Stimulated activated CD4-positive, alpha-beta T cell treated with anti-CD3 and anti-CD28 coated beads, Interleukin-4, amount 100 ng/mL, for 48 hours (primary cell): ENCODE results near the gene CUX1.

Experiments
- DNase-seq, 2 donors: peaks; one replicate each; pipeline ENCODE4 v3.0.0-alpha.2; 2020; ENCODE audit warnings: low read depth in 2 of 2

The CUX1 gene

DNA sequence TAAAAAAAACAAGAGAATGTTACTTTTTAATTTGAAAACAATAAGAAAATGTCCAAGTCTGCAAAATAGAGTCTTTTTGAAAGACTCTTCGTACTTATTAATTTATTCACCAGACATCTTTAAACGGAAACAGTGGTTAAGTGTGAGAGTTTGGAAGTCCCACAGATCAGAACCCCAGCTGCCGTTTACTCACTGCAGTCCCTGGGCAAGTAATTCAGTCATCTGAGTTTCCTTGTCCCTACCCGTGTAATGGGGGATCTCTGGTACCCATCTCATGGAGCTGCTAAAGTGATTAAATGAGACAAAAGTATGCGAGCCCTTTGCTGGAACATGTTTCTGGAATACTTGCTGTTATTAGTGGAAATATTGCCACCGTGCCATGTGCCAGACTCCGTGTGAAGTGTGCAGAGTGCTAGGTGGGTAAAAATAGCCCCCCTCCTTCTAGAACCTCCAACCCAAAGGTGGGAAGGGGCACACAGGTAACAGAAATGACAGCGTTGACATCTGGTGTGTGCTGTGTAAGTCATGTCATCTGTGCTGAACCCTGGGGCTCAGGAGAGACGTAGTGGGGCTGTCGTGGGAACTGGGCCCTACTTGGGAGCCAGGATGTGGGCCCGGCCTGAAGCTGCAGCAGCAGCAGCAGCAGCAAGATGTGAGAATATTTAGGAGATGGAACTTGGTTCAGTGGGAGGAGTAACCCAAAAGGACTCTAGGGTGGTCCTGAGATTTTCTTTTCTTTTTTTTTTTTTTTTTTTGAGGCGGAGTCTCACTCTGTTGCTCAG, 140.5 kb downstream of the CUX1 start:
- no peak for DNase-seq

DNA sequence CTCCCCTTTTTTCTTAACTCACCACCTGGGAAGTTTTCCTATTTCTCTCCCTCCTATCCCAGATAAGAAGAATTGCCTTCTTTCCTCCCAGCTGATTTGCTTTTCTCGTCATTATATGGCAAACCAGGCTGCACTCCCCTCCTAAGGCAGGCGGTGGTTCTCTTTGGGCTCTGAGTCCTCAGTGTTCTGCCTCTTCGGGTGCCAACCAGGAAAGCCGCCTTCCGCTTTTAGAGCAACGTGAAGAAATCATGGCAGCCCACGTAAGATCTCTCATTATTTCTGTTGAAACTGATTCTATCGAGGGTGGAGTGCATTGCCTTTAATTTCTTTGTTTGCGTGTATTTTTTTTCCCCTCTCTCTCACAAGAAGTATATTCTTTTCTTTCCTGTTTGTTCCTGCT, 141.9 kb downstream of the CUX1 start:
- no peak for DNase-seq

DNA sequence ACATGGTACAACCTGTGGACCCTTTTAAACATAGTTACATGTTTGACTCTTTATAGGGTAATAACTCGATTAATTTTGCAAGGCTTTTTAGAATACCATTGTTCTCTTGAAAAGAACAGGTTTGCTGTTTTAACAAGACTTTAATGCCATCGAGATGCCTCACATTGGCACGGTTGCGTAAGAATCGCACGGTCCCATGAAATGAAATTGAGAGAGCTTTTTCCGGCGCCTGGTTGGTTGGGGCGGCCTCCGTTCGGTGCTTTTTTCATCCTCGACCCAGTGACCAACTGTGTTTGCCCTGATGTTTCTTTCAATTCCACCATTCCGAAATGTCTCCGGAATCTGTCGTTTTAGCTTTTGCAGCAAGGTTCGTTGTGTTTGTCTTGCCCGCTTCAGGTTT, 142.4 kb downstream of the CUX1 start:
- DNase-seq, result no peak

DNA sequence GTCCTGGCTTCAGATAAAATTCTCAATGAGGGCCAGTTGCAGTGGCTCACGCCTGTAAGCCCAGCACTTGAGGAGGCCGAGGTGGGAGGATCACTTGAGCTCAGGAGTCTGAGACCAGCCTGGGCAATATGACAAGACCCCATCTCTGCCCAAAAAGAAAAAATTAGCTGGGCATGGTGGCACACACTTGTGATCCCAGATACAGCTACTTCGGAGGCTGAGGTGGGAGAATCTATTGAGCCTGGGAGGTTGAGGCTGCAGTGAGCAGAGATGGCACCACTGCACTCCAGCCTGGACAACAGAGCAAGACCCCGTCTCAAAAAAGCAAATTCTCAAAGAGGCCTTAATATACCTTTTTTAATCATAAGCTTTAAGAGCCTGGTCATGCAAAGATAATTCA, 142.9 kb downstream of the CUX1 start:
- DNase-seq, result no peak

DNA sequence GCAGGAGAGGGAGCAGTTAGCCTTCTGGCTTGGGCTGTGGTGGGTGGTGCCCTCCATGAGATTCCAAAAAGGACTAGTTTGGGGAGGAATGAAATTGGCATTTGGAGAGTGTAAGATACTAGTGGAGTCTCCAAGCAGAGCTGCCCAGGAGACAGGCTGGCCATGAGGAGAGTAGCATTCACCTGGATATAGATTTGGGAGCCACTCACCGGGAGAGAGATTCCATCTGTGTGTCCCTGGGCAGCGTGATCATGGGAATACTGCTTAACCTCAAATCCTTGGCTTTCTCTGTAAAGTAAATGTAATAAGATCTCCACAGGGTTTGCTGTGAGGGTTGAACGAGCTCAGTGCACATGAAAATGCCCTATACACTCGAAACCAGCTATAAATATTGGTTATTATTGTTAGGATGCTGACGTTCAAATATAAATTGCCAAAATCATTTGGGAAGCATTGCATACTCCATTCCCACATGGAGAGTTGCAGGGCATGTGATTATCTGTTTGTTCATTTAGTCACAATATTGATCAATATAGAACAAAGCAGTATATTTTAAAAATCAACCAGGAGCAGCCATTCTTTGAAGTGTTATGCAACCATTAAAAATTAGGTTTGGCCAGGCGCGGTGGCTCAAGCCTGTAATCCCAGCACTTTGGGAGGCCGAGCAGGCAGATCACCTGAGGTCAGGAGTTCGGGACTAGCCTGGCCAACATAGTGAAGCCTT, 143.7 kb downstream of the CUX1 start:
- DNase-seq, result no peak

DNA sequence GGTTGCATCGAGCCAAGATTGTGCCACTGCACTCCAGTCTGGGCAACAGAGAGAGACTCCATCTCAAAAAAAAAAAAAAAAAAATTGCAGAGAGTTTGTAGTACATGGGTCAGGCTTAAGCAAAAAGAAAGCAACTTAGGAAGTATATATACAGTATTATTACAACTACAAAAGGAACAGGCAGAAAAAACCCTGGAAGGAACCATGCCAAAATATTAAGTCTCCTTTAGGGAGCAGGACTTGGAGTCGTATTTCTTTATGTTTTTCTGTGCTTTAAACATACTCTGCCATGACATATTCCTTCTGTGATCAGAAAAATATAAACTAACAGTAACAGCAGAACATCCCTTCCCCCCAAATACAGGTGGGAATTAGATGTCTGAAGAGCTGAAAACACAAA, 144.4 kb downstream of the CUX1 start:
- no peak for DNase-seq

DNA sequence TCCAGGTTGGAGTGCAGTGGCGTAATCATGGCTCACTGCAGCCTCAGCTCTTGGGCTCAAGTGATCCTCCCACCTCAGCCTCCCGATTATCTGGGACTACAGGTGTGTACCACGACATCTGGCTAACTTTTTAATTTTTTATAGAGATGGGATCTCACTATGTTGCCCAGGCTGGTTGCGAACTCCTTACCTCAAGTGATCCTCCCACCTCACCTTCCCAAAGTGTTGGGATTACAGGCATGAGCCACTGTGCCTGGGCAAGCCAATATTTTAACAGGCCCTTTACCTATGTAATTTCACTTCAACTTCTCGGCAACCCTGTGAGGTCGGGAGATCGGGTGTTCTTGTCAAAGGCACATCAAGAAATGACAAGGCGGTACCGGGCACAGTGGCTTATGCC, 146.3 kb downstream of the CUX1 start:
- no peak for DNase-seq

DNA sequence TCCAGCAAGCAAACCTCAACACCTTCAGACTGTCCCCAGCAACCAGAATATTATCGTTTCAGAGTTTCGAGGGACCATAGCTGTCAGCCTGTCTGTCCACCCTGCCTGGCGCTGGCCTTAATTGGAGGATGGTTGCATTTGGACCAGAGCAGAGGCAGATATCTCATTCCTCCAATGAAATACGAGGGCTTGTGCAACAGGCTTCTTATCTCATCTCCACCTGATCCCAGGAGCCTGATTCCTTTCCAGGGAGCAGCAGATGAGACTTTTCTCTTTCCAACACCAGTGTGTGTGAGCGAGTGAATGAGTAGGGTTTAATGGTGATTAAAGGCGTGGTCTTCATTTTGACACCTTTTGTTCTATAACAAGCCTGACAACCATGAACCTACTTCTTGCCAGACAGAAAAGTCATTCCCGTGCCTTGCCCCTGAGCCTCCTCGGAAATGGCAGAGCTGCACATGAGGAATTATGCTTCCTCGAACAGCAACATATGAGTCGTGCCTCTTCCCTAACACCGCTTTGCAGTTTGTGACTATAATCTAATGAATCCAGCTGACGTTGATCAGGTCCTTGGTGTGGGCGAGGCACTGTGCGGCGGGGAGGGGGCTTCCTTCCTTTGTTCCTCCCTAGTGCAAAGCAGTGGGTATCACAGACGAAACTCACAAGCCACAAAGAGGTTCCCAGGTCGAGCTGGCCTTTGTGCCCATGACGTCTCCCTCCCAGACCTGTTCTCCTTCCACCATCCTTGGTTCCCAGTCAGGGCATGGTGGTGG, 147.4 kb downstream of the CUX1 start:
- no peak for DNase-seq

DNA sequence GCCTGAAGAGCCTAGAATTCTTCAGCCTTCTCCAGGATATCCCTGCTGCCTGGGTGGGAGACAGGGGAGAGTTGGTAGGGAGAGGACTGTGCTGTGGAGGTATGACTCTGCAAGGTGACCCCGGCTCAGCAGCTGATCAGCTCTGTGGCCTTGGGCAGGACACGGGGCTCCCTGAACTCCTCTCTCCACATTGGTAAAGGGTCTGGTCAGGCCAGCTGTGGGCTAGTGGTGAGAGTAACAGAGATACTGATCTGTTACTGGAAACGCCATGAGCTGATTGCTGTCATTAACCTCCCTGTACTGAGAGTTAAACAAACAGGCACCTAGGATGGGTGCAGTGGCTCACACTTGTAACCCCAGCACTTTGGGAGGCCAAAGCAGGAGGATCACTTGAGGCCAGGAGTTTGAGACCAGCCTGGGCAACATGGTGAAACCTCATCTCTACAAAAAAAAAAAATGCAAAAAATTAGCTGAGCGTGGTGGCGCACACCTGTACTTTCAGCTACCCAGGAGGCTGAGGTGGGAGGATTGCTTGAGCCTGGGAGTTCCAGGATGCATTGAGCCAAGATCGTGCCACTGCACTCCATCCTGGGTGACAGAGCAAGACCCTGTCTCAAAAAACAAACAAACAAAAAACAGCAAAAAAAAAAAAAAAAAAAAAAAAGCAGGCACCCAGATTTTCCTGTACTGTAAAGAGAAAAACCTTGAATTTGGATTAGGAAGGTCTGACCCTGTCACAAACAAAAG, 151.5 kb downstream of the CUX1 start:
- DNase-seq, result no peak

DNA sequence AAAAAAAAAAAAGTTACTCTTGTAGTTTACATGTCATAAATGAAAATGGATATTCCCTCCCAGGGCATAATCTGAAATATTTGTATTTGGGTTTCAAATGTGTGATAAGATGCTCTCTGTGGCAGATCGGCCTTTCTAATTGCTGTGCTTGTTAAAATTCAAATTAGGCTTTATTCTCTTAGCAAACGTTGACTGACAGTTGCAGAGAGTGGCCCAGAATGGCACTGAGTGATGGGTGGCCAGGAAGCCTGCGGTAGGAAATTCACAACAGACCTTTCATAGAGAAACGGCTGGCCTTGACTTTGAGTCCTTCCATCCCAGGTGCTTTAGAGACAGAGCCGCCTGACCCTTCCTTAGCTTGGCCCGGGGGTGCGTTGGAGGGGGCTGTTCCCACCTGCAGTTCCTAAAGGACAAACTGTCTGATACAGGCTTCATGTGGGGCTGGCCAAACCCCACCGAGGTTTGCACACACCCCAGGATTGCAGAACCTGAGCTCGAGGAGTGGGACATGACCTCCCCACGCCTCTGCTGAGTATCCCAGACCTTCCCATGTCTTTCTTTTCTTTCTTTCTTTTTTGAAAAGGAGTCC, 152.7 kb downstream of the CUX1 start:
- DNase-seq, result no peak

DNA sequence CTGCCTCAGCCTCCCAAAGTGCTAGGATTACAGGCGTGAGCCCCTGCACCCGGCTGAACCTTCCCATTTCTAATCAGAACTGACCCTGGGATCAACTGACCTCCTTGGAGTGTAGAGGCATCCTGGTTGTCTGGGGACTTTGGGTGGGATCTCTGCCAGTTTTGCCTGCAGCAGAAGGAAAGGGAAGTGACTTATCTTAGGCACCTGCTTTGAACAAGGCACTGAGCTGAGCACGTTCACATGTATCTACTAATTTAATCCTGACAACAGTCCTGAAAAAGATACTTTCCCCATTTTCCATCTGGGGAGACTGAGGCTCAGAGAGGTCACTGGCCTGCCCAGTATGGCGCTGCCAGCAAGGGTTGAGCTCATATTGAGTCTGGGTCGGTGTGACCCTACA, 153.4 kb downstream of the CUX1 start:
- DNase-seq, result no peak

DNA sequence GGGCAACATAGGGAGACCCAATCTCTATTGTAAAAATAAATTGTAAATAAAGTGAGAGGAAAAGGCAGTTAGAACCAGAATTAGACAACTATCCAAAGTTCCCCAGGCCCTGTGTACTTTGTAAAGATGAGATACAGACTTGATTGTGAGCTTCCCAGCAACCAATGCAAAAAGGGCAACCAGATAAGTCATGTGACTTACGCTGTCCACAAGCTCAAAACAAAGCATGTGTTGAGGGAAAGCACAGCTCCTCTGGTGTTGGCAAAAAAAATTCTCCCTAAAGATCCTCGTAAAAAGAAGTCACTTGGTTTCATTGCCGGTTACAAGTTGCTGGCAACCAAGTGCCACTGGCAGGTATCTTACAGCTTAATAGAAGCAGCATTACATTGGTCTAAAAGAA, 154.0 kb downstream of the CUX1 start:
- no peak for DNase-seq

DNA sequence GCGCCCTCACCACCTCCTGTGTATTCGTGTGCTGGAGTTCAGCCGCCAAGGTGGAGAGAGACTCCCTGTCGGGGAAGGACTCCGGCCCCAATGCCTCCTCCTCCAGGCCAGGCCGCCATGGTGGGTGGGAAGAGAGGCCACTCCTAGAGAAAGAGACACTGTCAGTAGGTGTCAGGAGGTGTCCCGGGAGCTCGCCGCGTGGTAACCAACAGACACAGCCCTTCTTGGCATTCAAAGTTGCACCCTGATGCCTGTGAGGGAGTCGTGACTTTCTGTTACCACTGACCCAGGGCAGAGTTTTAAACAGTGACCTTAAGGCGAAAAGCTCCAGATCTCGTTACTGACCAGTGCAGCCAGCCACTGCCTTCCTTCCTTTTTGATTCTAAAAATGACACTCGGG, 155.2 kb downstream of the CUX1 start:
- DNase-seq, result no peak

DNA sequence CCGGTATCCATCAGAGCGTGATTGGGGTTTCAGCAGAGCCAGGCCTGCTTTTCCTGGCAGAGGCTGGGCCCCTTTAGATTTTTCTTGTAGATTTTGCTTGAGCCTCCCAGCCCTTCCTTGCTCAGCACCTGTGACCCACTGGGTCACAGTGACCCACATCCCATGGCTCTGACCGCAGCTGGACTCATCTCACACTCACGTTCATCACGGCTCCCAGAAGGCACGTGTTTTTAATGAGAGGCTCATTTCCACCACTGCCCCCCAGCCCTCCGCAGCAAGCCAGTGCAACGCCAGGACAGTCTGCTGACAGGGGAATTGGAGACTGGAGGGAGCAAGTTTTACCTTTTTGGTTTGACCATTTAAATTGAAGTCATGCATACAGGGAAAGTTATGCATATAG, 155.7 kb downstream of the CUX1 start:
- no peak for DNase-seq

DNA sequence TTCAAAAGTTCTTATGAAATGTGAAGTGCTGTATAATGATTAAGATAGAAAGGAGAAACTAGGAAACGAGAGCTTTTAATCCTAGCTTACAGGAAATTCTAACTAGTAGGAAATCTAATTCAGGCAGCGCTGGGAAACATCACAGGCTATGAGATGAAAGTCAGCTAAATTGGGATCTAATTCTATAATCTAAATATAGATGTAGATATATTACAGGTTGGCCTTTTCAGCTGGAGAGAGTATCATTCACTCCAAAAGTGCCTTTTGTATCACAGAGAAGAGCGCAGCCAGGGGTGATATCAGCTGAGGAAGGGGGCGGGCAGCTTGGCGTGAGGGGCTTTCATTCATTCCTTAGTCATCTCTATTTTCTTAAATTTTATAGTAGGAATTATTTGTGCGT, 157.0 kb downstream of the CUX1 start:
- DNase-seq, result no peak

DNA sequence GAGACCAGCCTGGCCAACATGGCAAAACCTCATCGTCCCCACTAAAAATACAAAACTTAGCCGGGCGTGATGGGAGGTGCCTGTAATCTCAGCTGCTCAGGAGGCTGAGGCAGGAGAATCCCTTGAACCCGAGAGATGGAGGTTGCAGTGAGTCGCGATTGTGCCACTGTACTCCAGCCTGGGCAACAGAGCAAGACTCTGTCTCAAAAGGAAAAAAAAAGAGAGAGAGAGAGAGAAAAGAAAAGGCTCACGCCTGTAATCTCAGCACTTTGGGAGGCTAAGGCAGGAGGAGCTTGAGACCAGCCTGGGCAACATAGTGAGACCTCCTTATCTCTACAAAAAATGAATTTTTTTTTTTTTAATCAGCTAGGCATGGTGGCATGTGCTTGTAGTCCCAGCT, 157.6 kb downstream of the CUX1 start:
- DNase-seq, result no peak

DNA sequence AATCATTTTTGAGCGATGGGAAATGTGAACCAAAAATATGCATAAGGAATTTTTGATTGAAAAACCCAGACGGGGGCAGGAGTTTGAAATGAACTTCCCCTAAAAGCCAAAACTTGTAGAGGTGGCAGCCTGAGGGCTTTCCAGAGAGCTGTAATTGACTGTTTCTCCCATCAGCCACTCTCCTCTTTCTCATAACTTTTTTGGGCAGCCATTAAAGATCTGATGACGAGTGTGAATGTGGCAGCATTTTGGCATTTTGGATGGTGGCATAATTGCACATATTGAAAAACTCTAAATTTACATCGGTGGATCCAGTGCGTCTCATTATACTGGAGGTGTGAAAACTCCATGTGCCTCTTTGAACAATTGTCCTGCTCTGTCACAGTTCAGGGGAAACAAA, 159.0 kb downstream of the CUX1 start:
- no peak for DNase-seq

DNA sequence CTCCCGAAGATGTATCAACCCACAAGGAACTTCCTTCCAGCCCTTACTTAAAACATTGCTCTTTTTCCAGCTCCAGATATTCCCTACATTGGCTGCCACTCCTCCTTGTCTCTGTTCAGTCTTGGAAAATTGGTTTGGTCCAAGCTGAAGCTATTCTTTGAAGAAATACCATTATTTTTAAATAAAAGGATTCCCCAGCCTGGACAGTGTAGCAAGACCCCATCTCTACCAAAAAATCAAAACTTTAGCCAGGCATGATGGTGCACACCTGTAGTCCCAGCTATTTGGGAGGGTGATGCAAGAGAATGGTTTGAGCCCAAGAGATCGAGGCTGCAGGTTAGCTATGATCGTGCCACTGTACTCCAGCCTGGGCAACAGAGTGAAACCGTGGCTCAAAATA, 159.8 kb downstream of the CUX1 start:
- no peak for DNase-seq

DNA sequence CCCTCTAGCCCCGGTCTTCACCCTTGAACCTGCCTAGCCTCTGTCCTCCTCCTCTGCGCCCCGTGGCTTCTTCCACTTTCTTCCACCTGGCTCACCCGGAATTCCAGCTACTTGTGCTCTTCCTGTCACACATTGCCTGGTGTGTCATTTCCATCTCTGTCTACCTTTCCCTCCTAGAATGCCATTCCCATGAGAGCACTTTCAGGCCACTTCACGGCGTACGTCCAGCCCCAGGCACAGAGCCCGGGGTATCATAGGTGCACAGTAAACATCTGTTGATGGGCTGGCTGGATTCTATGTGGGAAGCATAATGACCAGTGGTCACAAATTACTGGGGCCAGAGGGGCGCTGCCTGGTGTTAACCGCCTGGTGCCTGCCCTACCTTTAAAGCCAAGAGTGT, 161.3 kb downstream of the CUX1 start:
- DNase-seq, result no peak

DNA sequence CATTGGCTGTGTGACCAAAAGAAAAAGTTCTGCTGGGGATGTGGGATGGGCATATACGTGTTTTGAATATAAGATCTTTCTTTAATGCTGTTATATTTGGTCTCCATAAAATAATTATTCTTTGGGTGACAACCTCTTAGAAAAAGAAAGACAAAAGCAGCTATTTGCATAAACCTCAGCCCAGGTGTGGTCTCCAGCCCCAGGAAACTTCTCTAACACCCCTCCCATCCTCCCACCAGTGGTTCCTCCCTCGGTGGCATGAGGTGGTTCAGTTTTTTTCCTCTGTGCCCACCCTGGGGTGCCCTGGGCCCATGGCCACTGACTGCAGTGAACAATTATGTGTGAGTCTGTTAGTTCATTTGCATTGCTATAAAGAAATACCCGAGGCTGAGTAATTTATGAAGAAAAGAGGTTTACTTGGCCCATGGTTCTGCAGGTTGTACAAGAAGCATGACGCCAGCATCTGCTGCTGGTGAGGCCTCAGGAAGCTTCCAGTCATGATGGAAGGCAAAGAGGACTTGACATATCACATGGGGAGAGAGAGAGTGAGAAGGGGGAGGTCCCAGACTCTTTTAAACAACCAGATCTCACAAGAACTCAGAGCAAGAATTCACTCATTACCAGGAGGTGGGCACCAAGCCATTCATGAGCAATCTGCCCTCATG, 165.9 kb downstream of the CUX1 start:
- no peak for DNase-seq
